NCI-H2196 treated with DMSO at 0.1 percent for 48 hours (cell line): ENCODE results near the gene AMIGO3.
"Not testable (repeated sequence)": the region's sequence is repeated elsewhere in the genome, so short reads cannot be mapped to it uniquely, and the experiment has no call there.

ENCODE experiments used
- DNase-seq: peaks from one replicate; lab custom pipeline; 2025; ENCODE audit not compliant: unreplicated experiment; lab: John Stamatoyannopoulos, UW

Gene AMIGO3

DNA sequence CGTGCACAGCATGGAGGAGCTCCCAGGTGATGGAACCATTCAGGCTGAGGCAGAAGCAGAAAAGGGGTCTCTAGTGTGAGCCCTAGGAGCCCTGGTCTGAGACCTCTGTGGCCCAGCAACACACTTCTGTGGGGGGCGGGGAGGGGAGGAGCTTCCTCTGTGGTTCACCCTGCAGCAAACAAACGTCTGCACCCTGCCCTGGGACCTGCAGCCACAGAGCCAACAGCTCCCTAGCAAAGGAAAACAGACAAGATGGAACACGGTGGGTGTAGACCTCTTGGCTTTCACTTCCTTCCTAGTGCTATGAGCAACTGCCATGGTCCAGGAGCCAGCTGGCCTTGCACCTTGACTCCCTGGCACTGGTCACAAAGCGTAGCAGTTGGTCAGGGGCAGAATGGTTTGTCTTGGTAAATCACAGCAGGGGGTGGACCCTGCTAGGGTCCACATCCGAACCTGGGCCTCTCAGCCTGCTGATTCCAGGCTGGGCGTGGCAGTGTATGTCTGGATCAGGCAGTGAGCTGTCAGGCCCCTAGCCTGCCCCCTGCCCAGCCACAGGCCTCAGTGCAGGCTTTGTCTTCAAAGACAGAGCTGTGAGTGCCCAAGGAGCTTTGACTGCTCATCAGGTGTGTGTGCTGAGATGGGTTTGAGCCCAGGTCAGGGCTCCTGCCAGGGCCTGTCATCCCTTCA is 6.7 kb downstream of the AMIGO3 start:
- no peak for DNase-seq

DNA sequence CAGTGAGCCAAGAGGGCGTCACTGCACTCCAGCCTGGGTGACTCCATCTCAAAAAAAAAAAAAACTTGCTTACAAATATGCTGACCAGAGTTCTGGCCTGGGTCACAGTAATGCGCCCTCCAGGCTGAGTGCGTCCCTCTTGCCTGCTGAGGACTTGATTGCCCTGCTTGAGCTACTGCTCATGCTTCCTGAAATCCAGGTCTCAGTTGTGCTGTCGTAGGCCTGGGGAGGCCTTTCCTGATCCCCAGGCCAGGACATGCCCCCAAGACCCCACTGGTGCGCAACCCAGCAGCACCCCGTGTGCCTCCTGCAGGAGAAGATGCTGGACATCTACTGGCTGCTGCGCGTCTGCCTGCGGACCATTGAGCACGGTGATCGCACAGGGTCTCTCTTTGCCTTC is 7.3 kb downstream of the AMIGO3 start:
- DNase-seq, result no peak

DNA sequence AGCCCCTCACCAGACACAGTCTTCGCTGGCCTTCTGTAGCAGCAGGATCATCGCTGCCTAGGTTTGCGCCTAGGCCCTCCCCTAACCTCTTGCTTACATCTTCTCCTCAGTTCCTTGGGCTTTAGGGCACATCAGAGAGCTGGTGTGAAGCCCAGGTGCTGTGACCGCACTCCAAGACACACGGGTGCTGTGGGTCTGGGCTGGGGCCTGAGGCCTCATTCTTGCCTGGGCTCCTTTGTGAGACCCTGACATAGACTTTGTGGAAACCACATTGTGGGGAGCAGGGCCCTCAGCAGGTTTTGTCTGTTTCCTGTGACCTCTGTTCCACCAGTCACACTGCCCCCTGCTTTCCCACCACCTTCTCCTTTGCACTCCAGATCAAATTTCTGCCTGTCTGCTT is 8.0 kb downstream of the AMIGO3 start:
- no peak for DNase-seq

DNA sequence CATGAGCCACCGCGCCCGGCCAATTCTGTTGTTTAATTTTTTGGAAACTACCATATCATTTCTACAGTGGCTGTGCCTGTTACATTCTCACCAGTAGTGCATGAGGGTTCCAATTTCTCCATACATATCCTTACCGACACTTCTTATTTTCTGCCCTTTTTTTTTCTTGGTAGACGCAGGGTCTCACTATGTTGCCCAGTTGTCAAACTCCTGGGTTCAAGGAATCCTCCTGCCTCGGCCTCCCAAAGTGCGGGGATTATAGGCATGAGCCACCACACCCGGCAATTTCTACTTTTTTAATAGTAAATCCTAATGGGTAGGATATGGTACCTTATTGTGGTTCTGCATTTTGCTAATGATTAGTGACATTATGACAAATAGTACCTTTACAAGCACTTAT is 9.6 kb downstream of the AMIGO3 start:
- DNase-seq, result no peak

DNA sequence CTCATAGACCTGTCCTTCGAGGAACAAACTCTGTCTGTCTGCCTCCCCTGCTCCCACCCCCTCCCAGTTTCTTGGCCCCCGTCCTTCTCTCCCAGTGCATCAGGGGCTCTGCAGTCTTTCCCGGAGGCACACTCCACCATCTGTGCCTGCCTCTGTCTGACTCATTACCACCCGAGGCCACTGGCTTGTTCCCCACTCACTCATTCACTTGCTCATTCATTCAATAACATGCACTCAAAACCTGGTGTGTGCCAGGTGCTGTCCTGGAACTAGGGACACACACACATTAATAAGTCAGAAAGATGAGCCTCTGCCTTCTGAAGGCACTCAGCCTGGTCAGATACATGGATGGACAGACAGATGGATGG is 12.4 kb downstream of the AMIGO3 start:
- no peak for DNase-seq

DNA sequence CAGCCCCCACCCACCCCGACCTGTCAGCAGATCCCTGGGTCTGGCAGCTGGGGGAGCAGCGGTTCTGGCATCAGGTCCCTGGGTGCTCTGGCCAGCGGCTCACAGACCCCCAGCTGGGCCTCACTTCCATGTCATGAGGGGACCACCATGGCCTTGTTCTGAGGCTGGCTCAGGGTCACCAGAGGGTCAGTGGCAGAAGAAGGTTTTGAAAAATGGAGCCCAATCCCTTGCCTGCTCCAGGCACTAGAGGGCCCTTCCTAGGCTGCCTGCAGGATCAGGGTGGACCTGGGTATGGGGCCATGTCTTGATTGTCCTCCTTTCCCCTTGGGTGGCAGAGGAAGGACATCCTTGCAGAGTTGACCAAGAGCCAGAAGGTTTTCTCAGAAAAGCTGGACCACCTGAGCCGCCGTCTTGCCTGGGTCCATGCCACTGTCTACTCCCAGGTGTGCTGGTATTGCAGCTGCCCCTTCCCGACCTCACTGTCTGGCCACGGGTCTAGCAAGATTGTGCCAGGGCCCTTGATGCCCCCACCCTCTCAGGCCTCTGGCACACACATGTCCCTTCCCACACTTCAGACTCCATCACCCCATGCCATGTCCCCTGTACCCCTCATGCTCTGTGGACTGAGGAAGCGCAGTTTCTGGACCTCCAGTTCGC is 12.9 kb downstream of the AMIGO3 start:
- no peak for DNase-seq

DNA sequence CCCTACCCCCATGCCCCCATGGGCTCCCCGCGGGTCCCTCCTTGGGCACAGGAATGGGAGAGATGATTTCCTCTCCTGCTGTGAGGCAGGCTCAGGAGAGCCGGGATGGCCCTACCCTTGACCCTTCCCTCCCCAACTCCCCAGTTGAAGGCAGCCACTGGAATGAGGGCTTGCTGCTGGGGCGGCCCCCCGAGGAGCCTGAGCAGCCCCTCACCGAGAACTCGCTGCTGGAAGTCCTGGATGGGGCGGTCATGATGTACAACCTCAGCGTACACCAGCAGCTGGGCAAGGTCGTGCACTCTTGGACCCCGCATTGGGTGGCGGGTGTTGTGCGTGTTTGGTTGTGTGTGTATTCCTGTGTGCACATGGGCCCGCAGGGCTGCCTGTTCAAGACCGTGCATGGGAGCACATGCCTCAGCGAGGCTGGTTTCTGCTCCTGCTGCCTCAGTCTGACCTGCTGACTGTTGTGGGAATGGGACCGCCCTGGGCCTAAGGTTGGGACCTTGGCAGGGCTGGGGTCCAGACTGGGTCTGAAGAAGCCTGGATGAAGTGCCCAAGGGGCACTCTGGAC is 14.0 kb downstream of the AMIGO3 start:
- no peak for DNase-seq

DNA sequence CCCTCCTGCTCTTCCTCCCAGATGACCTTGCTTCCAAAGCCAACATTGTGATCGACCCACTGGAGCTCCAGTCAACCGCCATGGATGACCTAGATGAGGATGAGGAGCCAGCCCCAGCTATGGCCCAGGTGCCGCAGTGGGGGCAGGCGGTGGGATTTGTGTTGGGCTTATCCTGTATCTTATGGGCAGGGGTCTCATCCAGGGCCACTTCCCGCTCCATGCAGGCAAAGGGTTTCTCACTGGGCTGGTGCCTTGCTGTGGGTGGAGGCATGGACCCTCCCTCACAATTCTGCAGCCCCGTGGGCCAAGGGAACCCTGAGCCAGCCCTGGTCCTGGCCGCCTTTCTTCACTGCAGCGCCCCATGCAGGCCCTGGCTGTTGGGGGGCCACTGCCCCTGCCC is 14.9 kb downstream of the AMIGO3 start:
- no peak for DNase-seq

DNA sequence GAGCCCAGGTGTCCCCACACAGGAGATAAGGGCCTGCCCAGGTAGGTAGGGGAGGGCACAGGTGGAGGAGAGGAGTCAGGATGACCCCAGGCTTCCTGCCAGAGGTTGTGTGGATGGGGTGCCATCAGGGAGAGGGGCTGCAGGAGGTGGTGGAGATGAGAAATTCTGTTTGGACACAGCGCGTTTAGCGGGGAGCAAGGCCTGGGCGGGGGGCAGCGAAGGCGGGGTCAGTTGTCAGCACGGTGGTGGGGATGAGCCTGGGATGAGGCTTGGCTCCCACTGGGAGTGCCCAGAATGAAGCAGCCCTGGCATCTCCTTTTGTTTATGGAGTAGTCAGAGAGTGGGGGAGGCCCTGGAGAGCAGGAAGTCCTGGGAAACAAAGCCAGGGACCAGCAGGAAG is 15.5 kb downstream of the AMIGO3 start:
- DNase-seq, result no peak

DNA sequence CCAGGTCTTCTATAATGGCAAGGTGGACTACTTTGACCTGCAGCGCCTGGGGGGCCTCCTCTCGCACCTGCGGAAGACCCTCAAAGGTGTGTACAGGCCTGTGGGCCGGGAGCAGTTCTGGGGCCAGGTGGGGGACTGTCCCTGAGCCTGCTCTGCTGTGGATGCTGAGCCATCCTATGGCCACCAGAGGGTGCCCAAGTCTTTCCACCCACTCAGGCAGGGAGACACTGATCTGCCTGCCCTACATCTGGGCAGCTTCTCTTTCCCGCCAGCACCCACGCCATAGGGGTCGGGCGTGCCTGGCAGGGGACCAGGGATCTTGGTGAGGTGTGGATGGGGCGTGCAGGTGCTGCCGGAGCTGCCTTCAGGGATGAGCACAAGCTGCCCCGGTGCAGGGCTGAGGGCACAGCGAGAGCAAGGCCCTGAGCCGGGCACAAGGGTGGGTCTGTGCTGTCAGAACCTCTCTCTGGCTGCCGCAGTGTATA is 16.0 kb downstream of the AMIGO3 start:
- peak; percentile 21 for DNase-seq

DNA sequence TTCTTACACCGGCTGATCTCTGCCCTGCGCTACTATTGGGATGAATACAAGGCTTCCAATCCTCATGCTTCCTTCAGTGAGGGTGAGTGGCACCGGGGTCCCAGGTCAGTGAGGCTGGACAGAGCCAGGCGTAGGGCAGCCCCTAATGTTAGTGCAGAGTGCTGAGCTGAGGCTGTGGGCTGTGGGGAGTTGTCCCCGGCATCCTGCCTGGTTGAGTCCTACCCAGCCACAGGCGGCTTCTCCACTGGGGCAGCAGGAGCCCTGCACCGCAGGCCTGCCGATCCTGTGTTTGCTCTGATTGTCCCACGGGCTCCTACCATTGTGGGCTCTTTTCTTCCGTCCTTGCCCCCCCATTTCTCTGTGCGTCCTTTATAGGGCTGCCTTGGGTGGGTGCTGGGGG is 16.8 kb downstream of the AMIGO3 start:
- no peak for DNase-seq

DNA sequence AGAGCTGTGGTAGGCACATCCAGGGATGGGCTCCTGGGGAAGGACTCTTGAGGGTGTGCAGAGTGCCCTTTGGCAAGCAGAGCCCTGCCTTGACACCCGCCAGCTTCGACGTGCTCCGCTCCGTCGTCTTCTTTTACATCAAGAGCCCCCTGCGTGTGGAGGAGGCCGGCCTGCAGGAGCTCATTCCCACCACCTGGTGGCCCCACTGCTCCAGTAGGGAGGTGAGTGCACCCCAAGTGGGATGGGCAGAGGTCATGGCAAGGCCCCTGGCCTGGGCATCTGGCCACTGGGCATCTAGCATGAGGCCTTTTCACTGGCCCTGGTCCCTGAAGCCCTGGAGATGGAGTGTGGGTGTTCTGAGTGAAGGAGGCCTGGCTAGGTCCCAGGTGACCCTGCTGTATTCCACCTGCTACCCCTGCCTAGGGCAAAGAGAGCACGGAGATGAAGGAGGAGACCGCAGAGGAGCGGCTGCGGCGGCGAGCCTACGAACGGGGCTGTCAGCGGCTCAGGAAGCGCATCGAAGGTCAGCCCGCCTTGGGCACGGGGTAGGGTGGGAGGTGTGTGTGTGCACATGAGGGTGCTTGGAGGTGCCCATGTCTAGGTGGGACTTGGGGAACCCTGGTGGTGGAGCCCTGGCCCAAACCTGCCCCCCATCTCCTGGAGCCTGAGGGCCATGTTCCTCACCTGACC is 18.0 kb downstream of the AMIGO3 start:
- no peak for DNase-seq

DNA sequence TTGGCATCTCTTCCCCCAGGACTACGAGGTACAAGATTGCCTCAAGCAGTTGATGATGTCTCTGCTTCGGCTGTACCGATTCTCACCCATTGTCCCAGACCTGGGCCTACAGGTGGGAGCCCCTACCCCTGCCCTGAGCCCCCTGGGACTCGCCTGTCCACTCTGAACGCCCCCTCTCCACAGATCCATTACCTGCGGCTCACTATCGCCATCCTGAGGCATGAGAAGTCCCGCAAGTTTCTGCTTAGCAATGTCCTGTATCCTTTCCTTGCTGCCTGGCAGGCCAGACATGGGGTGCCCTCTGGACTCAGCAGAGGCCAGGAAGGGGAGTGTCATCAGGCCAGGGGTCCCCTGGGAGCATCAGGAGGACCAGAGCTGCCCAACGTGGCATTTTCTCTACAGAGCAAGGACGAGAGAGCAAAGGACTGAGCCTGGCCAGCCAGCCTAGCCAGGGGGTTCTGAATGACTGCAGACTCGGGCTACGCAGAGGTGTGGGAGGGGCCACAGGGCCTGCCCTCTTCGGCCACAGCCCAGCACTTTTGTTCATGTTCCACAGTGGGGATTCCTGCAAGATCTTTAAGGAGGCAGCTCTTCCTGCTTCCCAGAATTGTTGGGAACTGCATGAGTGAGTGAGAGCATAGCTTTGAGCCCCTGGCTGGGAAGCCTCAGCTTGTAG is 18.9 kb downstream of the AMIGO3 start:
- no peak for DNase-seq

DNA sequence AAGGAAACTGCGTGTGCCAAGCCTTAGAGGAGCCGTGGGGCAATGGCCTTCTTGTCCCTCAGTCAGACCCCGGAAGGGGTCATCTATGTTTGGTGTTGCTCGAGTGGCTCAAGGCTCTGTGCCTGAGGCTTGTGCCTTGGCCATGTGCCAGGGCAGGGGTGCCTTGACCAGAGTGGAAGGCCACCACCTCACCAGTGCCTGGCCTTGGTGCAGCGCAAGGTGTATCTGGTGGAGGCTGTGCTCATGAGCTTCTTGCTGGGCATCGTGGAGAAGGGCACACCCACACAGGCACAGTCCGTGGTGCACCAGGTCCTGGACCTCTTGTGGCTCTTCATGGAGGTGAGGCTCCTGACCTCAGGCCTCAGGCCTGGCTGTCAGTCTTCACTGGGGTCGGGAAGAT is 19.5 kb downstream of the AMIGO3 start:
- no peak for DNase-seq

DNA sequence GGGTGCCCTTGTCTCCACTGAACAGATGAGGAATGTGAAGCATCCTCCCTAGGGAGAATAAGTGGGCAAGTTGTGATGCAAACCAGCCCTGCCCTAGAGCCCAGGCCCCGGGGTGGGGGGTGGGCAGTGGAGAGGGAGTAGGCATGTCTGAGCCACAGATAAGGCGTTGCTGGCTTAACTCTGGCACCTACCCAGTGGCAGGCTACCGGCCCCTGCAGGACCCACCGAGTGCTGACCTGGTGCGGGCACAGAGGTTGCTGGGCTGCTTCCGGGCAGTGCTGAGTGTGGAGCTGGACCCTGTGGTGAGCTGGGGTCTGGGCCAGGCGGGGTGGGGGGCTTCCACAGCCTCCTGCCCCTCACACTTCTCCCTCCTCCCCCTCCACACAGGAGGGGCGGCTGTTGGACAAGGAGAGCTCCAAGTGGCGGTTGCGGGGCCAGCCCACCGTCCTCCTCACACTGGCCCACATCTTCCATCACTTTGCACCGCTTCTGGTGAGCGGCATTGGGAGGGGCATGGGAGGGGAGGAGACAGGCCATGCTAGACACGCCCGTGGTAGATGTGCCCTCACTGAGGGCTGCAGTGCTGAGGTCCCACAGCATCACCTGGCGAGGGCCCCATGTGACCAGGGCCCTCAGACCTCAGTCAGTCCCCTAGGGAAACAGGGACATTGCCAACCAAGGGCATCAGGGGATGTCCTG is 20.1 kb downstream of the AMIGO3 start:
- DNase-seq, result no peak

DNA sequence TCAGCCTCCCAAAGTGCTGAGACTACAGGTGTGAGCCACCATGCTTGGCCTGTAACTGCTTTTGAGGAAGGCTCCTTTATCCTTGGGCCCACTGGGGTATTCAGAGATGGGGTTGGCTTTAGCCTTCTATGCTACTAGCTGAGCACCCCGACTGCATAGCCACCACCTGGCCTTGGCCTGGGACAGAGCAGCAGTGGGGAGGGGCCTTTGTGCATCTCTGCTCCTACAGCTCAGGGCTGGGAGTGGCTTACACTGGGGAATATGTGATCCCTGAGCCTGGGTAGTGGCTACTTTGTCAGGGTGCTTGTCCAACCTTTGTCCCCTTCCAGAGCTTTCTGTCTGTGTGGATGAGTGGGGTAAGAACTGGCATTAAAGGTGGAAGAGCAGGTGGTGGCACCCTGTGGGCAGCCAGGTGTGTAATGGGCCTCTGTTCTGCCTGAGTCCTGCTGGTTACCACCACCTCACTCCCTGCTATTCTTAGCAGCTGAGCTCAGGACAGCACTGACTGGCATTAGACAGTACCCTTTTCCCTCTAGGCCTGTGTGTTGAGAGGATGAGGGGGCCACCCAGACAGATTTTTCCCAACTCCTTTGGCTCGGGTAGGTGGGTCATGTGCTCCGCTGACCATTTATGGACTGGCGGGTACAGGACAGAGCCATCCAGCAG is 24.0 kb downstream of the AMIGO3 start:
- not testable (repeated sequence) for DNase-seq

DNA sequence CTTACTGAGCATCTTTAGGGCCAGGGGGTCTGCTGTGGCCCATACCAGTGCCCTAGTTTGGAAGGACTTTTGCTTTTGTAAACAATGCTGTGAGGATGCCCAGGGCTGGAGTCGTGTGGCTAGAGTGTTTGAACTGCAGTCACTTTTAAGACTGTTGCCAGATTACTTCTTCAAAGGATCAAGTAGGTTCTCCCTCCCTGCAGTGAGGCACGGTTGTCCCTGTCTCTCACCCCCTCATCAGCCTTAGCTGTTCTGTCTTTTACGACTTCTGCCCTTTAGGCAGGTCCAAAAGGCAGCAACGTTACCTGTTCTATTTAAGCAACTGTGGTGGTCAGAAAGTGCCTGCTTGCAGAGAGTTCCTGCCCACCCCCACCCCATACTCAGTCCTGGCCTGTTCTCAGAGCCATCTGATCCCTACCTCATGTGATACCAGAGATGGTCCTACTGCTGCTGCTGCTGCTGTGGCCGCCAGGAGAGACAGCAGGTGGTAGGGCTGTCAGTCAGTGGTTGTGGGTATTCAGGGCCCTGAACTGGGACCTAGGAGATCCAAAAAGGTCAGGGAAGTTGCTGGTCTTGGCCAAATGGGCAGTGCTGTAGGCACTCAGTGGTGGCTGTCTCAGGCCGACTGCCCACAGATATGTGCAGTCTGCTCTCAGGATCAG is 24.9 kb downstream of the AMIGO3 start:
- DNase-seq, result not testable (repeated sequence)

DNA sequence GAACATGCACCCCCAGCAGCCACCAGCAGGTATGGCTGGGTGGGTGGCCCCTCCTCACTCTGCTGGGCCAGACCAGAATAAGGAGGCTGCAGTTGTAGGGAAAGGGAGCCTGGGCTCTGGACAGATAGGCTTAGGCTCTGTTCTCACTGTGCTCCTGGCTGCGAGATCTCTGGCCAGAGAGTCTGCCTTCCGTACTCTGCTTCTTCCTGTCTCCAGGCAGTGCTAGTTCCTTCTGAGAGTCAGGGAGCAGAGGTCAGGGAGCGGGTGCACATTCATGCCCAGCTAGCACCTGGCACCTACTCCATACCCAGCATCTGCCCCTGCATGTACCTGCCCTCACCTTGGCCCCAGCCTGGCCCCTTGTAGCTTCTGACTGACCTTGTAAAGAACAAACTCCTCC is 28.0 kb downstream of the AMIGO3 start:
- DNase-seq, result not testable (repeated sequence)

DNA sequence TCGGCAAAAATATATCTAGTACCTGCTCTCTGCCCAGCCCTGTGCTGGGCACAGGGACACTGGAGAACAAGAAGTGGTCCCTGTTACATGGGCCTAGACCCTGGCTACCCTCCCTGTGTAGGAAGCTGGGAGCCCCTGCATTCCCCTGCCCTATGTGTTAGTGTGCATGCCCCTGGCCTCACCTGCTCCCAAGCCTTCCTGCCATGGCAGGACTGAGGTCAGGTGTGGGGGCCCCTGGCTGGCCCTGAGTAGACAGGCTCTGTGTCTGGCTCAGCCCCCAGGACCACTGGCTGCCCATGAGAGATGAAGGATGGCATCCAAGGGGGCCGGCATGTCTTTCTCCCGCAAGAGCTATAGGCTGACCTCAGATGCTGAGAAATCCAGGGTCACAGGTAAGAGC is 28.6 kb downstream of the AMIGO3 start:
- DNase-seq, result not testable (repeated sequence)
